ENCODE measurements around the gene ZNF70.

ZNF70 gene

DNA sequence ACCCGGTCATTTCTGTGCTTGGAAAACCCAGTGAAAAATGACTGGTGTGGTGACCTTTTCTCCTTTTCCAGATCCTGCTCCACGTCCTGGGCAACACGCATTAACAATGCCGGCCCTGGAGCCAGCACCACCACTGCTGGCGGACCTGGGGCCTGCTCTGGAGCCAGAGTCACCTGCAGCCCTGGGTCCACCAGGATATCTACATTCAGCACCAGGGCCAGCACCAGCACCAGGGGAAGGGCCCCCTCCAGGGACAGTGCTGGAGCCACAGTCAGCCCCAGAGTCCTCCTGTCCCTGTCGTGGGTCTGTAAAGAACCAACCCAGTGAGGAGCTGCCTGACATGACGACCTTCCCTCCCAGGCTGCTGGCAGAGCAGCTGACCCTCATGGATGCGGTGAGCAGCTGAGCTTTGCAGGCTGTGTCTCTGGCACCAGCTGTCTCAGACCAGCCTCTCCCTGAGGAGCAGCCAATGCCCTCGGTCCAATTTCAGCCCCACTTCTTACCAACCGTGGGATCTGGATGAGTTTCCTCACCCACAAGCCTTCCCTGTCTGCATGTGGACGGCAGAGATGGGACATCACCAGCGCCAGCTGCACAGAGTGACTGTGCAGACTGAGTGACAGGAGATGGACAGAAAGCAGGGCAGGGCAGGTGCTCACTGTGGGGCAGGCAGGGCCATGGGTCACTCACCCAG, 58.2 kb downstream of the ZNF70 start:
- Mint-ChIP-seq H3K4me3 (no peak overlapping the region), H3K36me3 (ENCODE audit: low read depth) (peaks cover 36% of the 10 kb centered on the region), H3K27me3 (ENCODE audit: low read depth) (no peaks in the 10 kb centered on the region), H3K9me3 (no peaks in the 10 kb centered on the region), H3K4me1 (ENCODE audit: low read depth) (peaks cover 23% of the 10 kb centered on the region), H3K27ac (no peak overlapping the region)

- no peak overlapping the region for H3K27ac Mint-ChIP-seq
- no peaks in the 10 kb centered on the region for H3K9me3 Mint-ChIP-seq
- peaks cover 36% of the 10 kb centered on the region for H3K36me3 Mint-ChIP-seq (ENCODE audit: low read depth)
- H3K4me1 Mint-ChIP-seq (ENCODE audit: low read depth), result peaks cover 18% of the 10 kb centered on the region
- H3K27me3 Mint-ChIP-seq (ENCODE audit: low read depth), result no peaks in the 10 kb centered on the region
- H3K4me3 Mint-ChIP-seq, result no peak overlapping the region
Measured at GRCh38 chr22:23691748-23692423, 59.0 kb downstream of the ZNF70 start.

DNA sequence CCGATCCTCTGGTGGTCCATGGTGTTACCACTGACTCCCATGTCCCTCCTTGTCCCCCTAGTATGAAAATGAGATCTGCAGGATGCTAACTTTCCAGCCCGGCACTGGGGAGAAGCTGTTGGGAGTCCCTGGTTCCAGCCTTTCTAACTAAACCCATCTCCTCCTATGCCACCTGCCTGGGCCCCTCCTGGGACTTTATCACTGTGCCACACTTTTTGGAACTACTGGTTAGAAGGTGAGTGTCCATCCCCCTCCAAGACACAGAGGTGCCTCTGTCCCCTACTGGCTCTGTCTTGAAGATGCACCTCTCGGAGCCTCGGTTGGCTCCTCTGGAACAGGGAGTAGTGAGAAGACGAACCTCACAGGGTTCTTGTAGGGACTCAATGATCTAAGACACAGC, 60.2 kb downstream of the ZNF70 start, which contains the start of gene RGL4:
TSS of gene RGL4 (plus strand) at position 301 of the 400 bp plus-strand sequence. CDS start 1,018 bp downstream, outside the sequence.
- H3K4me3 Mint-ChIP-seq, result no peak within 1 kb of the TSS
- no peaks in the 10 kb centered on the region for H3K9me3 Mint-ChIP-seq
- H3K27ac Mint-ChIP-seq, result no peak within 1 kb of the TSS
- peaks cover 7% of the 10 kb centered on the region for H3K4me1 Mint-ChIP-seq (ENCODE audit: low read depth)
- no peaks in the 10 kb centered on the region for H3K27me3 Mint-ChIP-seq (ENCODE audit: low read depth)
- H3K36me3 Mint-ChIP-seq (ENCODE audit: low read depth), result peaks cover 27% of the 10 kb centered on the region

DNA sequence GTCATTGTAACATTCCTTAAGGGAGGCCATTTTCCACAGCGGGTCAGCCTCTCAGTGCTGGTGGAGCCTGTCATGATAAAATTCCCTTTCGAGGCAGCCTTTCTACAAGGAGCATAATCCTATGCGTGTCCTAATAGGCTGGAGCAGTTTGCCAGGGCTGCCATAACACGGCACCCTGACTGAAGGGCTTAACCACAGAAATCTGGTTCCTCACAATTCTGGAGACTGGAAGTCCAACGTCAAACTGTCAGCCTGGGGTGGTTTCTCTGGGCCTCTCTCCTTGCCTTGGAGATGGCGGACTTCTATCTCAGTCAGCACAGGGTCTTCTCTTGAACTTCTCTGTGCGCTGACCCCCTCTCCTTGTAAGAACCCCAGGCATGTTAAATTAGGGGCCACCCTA, 61.5 kb downstream of the ZNF70 start:
- Mint-ChIP-seq H3K9me3 (no peaks in the 10 kb centered on the region), H3K4me1 (ENCODE audit: low read depth) (no peaks in the 10 kb centered on the region), H3K27ac (no peak overlapping the region), H3K36me3 (ENCODE audit: low read depth) (peaks cover 20% of the 10 kb centered on the region), H3K4me3 (no peak overlapping the region), H3K27me3 (ENCODE audit: low read depth) (no peaks in the 10 kb centered on the region)
